SK-N-SH (cell line): ENCODE data around the gene HEY2. TPM values are rescaled to one million over a fixed set of nuclear protein-coding genes. Genes with fewer than 3 reads are reported as not detected.

Experiments
- CTCF ChIA-PET: fragments of 300-600, 350-600 bp; formaldehyde crosslinking; extraction: SDS; loops from one replicate; lab custom pipeline; 2021; lab: Yijun Ruan, JAX
- POLR2A ChIA-PET: fragments of 350-600 bp; sonication (Branson Sonifier 250); formaldehyde crosslinking; extraction: SDS; loops from one replicate; lab custom pipeline; 2020; ENCODE audit warnings: antibody characterized with exemption, inconsistent platforms; lab: Yijun Ruan, JAX
- DNase-seq: peaks from one replicate; pipeline ENCODE4 v3.0.0; 2012
- H2AFZ ChIP-seq: fragments of 200-600 bp; sonication (generic); 2 replicates; pipeline ENCODE4 v1.8.1; 2016; ENCODE audit warnings: antibody characterized with exemption, mild to moderate bottlenecking, low read depth
- H3F3A ChIP-seq: fragments of 200-600 bp; sonication (generic); replicated peaks from 2 replicates; pipeline ENCODE3; 2016; ENCODE audit warnings: antibody characterized with exemption, mild to moderate bottlenecking; ENCODE audit not compliant: insufficient read depth
- H3K27ac ChIP-seq, 2 experiments: fragments of 200-500 bp in 1 of 2; fragments of 200-600 bp in 1 of 2; sonication (Bioruptor generic) in 1 of 2; sonication (generic), shearing (Covaris generic) in 1 of 2; 2 replicates each; pipeline versions ENCODE4 v1.5.1 to v1.6.1; 2014 to 2016; ENCODE audit warnings: low read depth in 2 of 2, inconsistent platforms in 1 of 2, low read length in 1 of 2, mild to moderate bottlenecking in 1 of 2, mixed read lengths in 1 of 2
- H3K27me3 ChIP-seq: fragments of 200-600 bp; sonication (generic), shearing (Covaris generic); 2 replicates; pipeline ENCODE4 v1.6.1; 2016; ENCODE audit warnings: mixed run types; ENCODE audit not compliant: insufficient read depth
- H3K36me3 ChIP-seq, 2 experiments: fragments of 200-500 bp in 1 of 2; fragments of 200-600 bp in 1 of 2; sonication (Bioruptor generic) in 1 of 2; sonication (generic) in 1 of 2; replicated peaks in 1 of 2; 2 replicates each; pipeline versions ENCODE3 to v1.5.1; 2014 to 2016; ENCODE audit warnings: low read length in 1 of 2, mild to moderate bottlenecking in 1 of 2; ENCODE audit not compliant: insufficient read depth in 2 of 2, control insufficient read depth in 1 of 2
- H3K4me1 ChIP-seq, 2 experiments: fragments of 200-500 bp in 1 of 2; fragments of 200-600 bp in 1 of 2; sonication (Bioruptor generic) in 1 of 2; sonication (generic), shearing (Covaris generic) in 1 of 2; 2 replicates each; pipeline versions ENCODE4 v1.5.1 to v1.6.1; 2014 to 2016; ENCODE audit warnings: low read depth in 1 of 2, low read length in 1 of 2, mixed run types in 1 of 2; ENCODE audit not compliant: insufficient read depth in 2 of 2, control insufficient read depth in 1 of 2
- H3K4me2 ChIP-seq: fragments of 200-600 bp; sonication (generic), shearing (Covaris generic); 2 replicates; pipeline ENCODE4 v1.6.1; 2017; ENCODE audit warnings: mixed run types
- H3K4me3 ChIP-seq, 2 experiments: fragments of 200-500 bp in 1 of 2; fragments of 200-600 bp in 1 of 2; sonication (Bioruptor generic) in 1 of 2; sonication (generic), shearing (Covaris generic) in 1 of 2; 2 replicates each; pipeline versions ENCODE4 v1.5.1 to v1.8.1; 2014 to 2016; ENCODE audit warnings: low read depth in 2 of 2, inconsistent platforms in 1 of 2, low read length in 1 of 2, mild to moderate bottlenecking in 1 of 2, mixed read lengths in 1 of 2, moderate library complexity in 1 of 2
- H3K79me2 ChIP-seq: fragments of 200-600 bp; sonication (generic); 2 replicates; pipeline ENCODE4 v1.8.1; 2017; ENCODE audit warnings: mild to moderate bottlenecking; ENCODE audit not compliant: insufficient read depth
- H3K9ac ChIP-seq: fragments of 200-600 bp; sonication (generic); 2 replicates; pipeline ENCODE4 v1.6.1; 2017; ENCODE audit warnings: mixed run types
- H3K9me2 ChIP-seq: fragments of 200-600 bp; sonication (generic); 2 replicates; pipeline ENCODE4 v1.6.1; 2017; ENCODE audit warnings: mixed run types
- H3K9me3 ChIP-seq: fragments of 200-600 bp; sonication (generic); 2 replicates; pipeline ENCODE4 v1.6.1; 2017; ENCODE audit warnings: mixed run types, mild to moderate bottlenecking, moderate library complexity
- H4K20me1 ChIP-seq: fragments of 200-600 bp; sonication (generic); 2 replicates; pipeline ENCODE4 v1.6.1; 2017; ENCODE audit warnings: mild to moderate bottlenecking, mixed run types; ENCODE audit not compliant: insufficient read depth
- ELF1 ChIP-seq: IDR thresholded peaks from 2 replicates; pipeline ENCODE4 v1.4.0; 2012
- EP300 ChIP-seq, 2 experiments: IDR thresholded peaks; 2 replicates each; pipeline versions ENCODE4 v1.4.0 to v1.6.1; 2012; ENCODE audit warnings: borderline replicate concordance in 1 of 2, low read depth in 1 of 2, low read length in 1 of 2
- FOSL2 ChIP-seq: IDR thresholded peaks from 2 replicates; pipeline ENCODE4 v1.4.0; 2012; ENCODE audit warnings: low read depth, mild to moderate bottlenecking, moderate library complexity, borderline replicate concordance
- MEF2A ChIP-seq: IDR thresholded peaks from 2 replicates; pipeline ENCODE4 v1.4.0; 2012; ENCODE audit warnings: low read depth, borderline replicate concordance
- NRF1 ChIP-seq: IDR thresholded peaks from 2 replicates; pipeline ENCODE4 v1.6.1; 2012; ENCODE audit warnings: low read depth, mild to moderate bottlenecking, low read length
- POLR2AphosphoS5 ChIP-seq: IDR thresholded peaks from 2 replicates; pipeline ENCODE4 v1.6.1; 2012; ENCODE audit warnings: low read depth, low read length
- RAD21 ChIP-seq: IDR thresholded peaks from 2 replicates; pipeline ENCODE4 v1.6.1; 2012; ENCODE audit warnings: mild to moderate bottlenecking, low read length
- RCOR1 ChIP-seq: fragments of 150-350 bp; IDR thresholded peaks from 2 replicates; pipeline ENCODE4 v1.6.1; 2017; ENCODE audit warnings: antibody characterized with exemption, low read length
- RFX5 ChIP-seq: IDR thresholded peaks from 2 replicates; pipeline ENCODE4 v1.6.1; 2012; ENCODE audit warnings: mild to moderate bottlenecking, improper control_type of control experiment, low read length
- SIN3A ChIP-seq: IDR thresholded peaks from 2 replicates; pipeline ENCODE4 v1.6.1; 2012; ENCODE audit warnings: low read depth, mild to moderate bottlenecking, low read length, moderate library complexity, borderline replicate concordance
- TEAD4 ChIP-seq: IDR thresholded peaks from 2 replicates; pipeline ENCODE4 v1.4.0; 2012; ENCODE audit warnings: mild to moderate bottlenecking, borderline replicate concordance; ENCODE audit not compliant: insufficient read depth
- YY1 ChIP-seq: IDR thresholded peaks from 2 replicates; pipeline ENCODE4 v1.4.0; 2012; ENCODE audit warnings: low read depth, mild to moderate bottlenecking
- ZBTB33 ChIP-seq: IDR thresholded peaks from 2 replicates; pipeline ENCODE4 v1.4.0; 2012; ENCODE audit warnings: low read depth, borderline replicate concordance
- WGBS: methylation state at CpG from one replicate; pipeline ENCODE4 v1.1.6; 2017; ENCODE audit warnings: low lambda C conversion rate; 5-methylcytosine and 5-hydroxymethylcytosine counted together
- polyA plus RNA-seq, 3 experiments: library from polyadenylated mRNA; depleted of rRNA; stranded (reverse); fragments of >200 nt; gene quantifications; 2 replicates each; pipeline ENCODE4 v1.2.3, GENCODE V29; 2012
- TF ChIP-seq, protein P1 (sequence below): IDR thresholded peaks from 2 replicates; pipeline ENCODE4 v1.4.0; 2012; ENCODE audit warnings: low read depth, borderline replicate concordance
- TF ChIP-seq, protein P2 (sequence below): IDR thresholded peaks from 2 replicates; pipeline ENCODE4; 2012
- TF ChIP-seq, protein P3 (sequence below): fragments of 200-600 bp; sonication (generic); IDR thresholded peaks from 2 replicates; pipeline ENCODE4 v1.6.1; 2017; ENCODE audit warnings: antibody characterized with exemption, mild to moderate bottlenecking, moderate library complexity

The HEY2 gene
- polyA plus RNA-seq, 1 of the 3 experiments (the other 2 are of a cell fraction): not detected

DNA sequence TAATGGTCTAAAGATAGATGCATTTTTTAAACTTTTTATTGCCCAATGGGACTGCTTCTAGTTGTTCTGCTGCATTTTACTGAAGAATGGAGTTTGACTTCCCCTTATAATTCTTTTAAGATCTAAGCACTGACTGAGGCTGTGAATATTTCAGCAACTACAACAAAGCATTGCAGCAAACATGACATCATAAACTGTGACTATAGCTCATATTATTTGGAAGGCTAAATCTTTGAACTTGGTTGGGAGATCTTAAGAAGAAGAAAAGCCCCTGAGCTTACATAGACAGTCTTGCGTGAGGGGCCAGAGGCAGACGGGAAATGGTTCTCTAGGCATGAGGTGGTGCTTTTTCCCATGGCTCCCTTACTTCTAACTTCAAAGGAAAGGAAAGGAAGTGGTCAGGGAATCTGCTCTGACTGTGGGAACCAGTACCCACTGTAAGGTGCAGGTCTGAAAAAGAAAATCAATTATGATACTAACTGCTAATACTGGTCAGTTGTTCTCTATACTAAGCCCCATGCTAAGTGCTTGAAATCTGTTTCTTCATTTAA, 14.8 kb downstream of the HEY2 start:
- no peaks in the 10 kb centered on the region for H4K20me1 ChIP-seq

More for the DNA sequence above, 14.8 kb downstream of the HEY2 start:
- H3K4me3 ChIP-seq: no peak overlapping the region
- H3F3A ChIP-seq: no peaks in the 10 kb centered on the region
- H2AFZ ChIP-seq: no peak overlapping the region
- peaks cover 0 to 4% of the 10 kb centered on the region in 2 experiments; a peak in 1 of 4 replicates for H3K4me1 ChIP-seq
- CTCF ChIA-PET: interaction anchor here (0.6 to 5.0 kb wide), 8 partner anchors 10 to 453 kb away, joined by 3 to 23 read pairs (median 4); no protein-coding TSS in a partner anchor
- H3K36me3 ChIP-seq: no peaks in the 10 kb centered on the region
- no peaks in the 10 kb centered on the region for H3K9me3 ChIP-seq
- 43% methylated on average over 2 of the region's 2 CpGs for WGBS
- DNase-seq: no peak
- H3K4me2 ChIP-seq: no peak overlapping the region
- POLR2A ChIA-PET: no interaction called here
- no peak overlapping the region for H3K27ac ChIP-seq
- no peak overlapping the region for H3K9ac ChIP-seq
- H3K79me2 ChIP-seq: no peaks in the 10 kb centered on the region
- TF ChIP-seq RAD21 (no peak), ELF1 (no peak), SIN3A (no peak), POLR2AphosphoS5 (no peak), ZBTB33 (no peak), RFX5 (no peak), EP300 (IDR thresholded peaks at IDR 0.05; ENCODE audit: borderline replicate concordance in 1 of 2, low read depth in 1 of 2, low read length in 1 of 2) (no peak), MEF2A (no peak), RCOR1 (no peak), NRF1 (no peak), TEAD4 (no peak), YY1 (no peak), FOSL2 (no peak)
- TF ChIP-seq, protein P1, sequence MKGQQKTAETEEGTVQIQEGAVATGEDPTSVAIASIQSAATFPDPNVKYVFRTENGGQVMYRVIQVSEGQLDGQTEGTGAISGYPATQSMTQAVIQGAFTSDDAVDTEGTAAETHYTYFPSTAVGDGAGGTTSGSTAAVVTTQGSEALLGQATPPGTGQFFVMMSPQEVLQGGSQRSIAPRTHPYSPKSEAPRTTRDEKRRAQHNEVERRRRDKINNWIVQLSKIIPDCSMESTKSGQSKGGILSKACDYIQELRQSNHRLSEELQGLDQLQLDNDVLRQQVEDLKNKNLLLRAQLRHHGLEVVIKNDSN: no peak
- TF ChIP-seq, protein P2, sequence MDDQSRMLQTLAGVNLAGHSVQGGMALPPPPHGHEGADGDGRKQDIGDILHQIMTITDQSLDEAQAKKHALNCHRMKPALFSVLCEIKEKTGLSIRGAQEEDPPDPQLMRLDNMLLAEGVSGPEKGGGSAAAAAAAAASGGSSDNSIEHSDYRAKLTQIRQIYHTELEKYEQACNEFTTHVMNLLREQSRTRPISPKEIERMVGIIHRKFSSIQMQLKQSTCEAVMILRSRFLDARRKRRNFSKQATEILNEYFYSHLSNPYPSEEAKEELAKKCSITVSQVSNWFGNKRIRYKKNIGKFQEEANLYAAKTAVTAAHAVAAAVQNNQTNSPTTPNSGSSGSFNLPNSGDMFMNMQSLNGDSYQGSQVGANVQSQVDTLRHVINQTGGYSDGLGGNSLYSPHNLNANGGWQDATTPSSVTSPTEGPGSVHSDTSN: no peak
- TF ChIP-seq, protein P3, sequence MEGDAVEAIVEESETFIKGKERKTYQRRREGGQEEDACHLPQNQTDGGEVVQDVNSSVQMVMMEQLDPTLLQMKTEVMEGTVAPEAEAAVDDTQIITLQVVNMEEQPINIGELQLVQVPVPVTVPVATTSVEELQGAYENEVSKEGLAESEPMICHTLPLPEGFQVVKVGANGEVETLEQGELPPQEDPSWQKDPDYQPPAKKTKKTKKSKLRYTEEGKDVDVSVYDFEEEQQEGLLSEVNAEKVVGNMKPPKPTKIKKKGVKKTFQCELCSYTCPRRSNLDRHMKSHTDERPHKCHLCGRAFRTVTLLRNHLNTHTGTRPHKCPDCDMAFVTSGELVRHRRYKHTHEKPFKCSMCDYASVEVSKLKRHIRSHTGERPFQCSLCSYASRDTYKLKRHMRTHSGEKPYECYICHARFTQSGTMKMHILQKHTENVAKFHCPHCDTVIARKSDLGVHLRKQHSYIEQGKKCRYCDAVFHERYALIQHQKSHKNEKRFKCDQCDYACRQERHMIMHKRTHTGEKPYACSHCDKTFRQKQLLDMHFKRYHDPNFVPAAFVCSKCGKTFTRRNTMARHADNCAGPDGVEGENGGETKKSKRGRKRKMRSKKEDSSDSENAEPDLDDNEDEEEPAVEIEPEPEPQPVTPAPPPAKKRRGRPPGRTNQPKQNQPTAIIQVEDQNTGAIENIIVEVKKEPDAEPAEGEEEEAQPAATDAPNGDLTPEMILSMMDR: no peak
- peaks cover 60% of the 10 kb centered on the region for H3K27me3 ChIP-seq
- H3K9me2 ChIP-seq: no peaks in the 10 kb centered on the region
